ENCODE results near the gene CLSTN2. TPM values are rescaled to one million over a fixed set of nuclear protein-coding genes. Genes with fewer than 3 reads are reported as not detected.

Gene CLSTN2
- total RNA-seq, 1 experiment from 2014 or later: 0.02 TPM

DNA sequence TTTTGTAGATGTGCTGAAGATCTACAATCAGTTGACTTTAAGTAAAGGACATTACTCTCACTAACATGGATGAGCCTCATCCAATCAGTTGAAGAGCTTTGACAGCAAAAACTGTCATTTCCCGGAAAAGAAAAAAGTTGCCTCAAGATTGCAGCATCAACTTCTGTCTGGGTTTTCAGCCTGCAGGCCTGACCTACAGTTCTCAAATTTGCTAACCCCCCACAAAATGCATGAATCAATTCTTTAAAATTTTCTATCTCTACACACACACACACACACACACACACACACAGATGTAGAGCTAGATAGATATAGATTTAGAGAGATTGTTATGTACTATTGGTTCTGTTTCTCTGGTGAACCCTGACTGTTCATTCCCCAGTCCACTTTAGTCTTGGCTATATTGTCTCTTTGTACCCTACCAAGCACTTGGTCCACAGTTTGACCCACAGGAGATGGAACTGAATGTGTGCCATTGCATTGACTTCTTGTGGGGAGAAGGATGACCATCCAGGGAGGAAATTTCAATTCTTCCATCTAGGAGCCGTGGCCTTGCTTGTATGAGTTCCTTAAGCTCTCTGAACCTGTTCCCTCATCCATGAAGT, 228.3 kb downstream of the CLSTN2 start (continued):
- no peak for TF ChIP-seq YY1 (IDR thresholded peaks at IDR 0.05; ENCODE audit: extremely low read depth, insufficient replicate concordance, low read depth, low read length)

DNA sequence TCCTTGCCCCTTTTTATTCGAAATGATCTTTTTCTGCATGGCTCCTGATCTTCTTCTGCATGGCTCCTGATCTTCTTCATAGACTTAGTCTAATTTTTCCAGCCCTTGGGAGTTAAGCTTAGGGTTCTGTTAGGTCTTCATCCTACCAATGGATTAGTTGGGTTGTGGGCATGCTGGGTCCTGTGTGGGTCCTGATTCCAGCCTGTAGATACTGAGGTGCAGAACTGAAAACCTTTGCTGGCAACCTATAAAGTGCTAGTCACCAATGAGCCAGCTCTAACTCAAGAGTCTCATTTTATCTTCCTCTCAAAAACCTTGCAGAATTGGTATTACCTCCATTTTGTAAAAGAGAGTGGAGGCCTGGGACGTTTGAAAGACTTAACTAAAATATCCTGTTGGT, 229.2 kb downstream of the CLSTN2 start:
- ATAC-seq: no peak
- CTCF ChIA-PET: no interaction called here
- no peaks in the 10 kb centered on the region for H3K9me3 ChIP-seq (ENCODE audit: control insufficient read depth in 1 of 2, insufficient read depth in 1 of 2, low read depth in 1 of 2, low read length in 2 of 2)
- TF ChIP-seq ELF1 (IDR thresholded peaks at IDR 0.05; ENCODE audit: borderline replicate concordance, low read depth): no peak
- TF ChIP-seq, protein P1, sequence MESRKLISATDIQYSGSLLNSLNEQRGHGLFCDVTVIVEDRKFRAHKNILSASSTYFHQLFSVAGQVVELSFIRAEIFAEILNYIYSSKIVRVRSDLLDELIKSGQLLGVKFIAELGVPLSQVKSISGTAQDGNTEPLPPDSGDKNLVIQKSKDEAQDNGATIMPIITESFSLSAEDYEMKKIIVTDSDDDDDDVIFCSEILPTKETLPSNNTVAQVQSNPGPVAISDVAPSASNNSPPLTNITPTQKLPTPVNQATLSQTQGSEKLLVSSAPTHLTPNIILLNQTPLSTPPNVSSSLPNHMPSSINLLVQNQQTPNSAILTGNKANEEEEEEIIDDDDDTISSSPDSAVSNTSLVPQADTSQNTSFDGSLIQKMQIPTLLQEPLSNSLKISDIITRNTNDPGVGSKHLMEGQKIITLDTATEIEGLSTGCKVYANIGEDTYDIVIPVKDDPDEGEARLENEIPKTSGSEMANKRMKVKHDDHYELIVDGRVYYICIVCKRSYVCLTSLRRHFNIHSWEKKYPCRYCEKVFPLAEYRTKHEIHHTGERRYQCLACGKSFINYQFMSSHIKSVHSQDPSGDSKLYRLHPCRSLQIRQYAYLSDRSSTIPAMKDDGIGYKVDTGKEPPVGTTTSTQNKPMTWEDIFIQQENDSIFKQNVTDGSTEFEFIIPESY (IDR thresholded peaks at IDR 0.05; ENCODE audit: extremely low read depth, insufficient replicate concordance, low read length): no peak
- no peak for TF ChIP-seq RAD21 (IDR thresholded peaks at IDR 0.05; ENCODE audit: low read depth)
- TF ChIP-seq EZH2phosphoT487 (IDR thresholded peaks at IDR 0.05; ENCODE audit: borderline replicate concordance): no peak
- TF ChIP-seq, protein P2, sequence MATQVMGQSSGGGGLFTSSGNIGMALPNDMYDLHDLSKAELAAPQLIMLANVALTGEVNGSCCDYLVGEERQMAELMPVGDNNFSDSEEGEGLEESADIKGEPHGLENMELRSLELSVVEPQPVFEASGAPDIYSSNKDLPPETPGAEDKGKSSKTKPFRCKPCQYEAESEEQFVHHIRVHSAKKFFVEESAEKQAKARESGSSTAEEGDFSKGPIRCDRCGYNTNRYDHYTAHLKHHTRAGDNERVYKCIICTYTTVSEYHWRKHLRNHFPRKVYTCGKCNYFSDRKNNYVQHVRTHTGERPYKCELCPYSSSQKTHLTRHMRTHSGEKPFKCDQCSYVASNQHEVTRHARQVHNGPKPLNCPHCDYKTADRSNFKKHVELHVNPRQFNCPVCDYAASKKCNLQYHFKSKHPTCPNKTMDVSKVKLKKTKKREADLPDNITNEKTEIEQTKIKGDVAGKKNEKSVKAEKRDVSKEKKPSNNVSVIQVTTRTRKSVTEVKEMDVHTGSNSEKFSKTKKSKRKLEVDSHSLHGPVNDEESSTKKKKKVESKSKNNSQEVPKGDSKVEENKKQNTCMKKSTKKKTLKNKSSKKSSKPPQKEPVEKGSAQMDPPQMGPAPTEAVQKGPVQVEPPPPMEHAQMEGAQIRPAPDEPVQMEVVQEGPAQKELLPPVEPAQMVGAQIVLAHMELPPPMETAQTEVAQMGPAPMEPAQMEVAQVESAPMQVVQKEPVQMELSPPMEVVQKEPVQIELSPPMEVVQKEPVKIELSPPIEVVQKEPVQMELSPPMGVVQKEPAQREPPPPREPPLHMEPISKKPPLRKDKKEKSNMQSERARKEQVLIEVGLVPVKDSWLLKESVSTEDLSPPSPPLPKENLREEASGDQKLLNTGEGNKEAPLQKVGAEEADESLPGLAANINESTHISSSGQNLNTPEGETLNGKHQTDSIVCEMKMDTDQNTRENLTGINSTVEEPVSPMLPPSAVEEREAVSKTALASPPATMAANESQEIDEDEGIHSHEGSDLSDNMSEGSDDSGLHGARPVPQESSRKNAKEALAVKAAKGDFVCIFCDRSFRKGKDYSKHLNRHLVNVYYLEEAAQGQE (IDR thresholded peaks at IDR 0.05; ENCODE audit: low read depth): no peak
- TF ChIP-seq CBX3 (IDR thresholded peaks at IDR 0.05; ENCODE audit: low read depth): no peak
- TF ChIP-seq POLR2AphosphoS5 (IDR thresholded peaks at IDR 0.05; ENCODE audit: low read depth, low read length): no peak
- no peak for TF ChIP-seq SIN3A (IDR thresholded peaks at IDR 0.05; ENCODE audit: low read depth)
- TF ChIP-seq EZH2 (IDR thresholded peaks at IDR 0.05): no peak
- TF ChIP-seq SRF (IDR thresholded peaks at IDR 0.05; ENCODE audit: low read depth): no peak
- no peak for TF ChIP-seq FOSL1 (IDR thresholded peaks at IDR 0.05; ENCODE audit: low read depth)
- no peak for TF ChIP-seq JUND (IDR thresholded peaks at IDR 0.05)
- TF ChIP-seq, protein P3, sequence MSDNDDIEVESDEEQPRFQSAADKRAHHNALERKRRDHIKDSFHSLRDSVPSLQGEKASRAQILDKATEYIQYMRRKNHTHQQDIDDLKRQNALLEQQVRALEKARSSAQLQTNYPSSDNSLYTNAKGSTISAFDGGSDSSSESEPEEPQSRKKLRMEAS (IDR thresholded peaks at IDR 0.05): no peak
- TF ChIP-seq, protein P4, sequence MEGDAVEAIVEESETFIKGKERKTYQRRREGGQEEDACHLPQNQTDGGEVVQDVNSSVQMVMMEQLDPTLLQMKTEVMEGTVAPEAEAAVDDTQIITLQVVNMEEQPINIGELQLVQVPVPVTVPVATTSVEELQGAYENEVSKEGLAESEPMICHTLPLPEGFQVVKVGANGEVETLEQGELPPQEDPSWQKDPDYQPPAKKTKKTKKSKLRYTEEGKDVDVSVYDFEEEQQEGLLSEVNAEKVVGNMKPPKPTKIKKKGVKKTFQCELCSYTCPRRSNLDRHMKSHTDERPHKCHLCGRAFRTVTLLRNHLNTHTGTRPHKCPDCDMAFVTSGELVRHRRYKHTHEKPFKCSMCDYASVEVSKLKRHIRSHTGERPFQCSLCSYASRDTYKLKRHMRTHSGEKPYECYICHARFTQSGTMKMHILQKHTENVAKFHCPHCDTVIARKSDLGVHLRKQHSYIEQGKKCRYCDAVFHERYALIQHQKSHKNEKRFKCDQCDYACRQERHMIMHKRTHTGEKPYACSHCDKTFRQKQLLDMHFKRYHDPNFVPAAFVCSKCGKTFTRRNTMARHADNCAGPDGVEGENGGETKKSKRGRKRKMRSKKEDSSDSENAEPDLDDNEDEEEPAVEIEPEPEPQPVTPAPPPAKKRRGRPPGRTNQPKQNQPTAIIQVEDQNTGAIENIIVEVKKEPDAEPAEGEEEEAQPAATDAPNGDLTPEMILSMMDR (IDR thresholded peaks at IDR 0.05 in 2 of 3, conservative IDR thresholded peaks at IDR 0.05 in 1 of 3; ENCODE audit: borderline replicate concordance in 1 of 3, insufficient read depth in 1 of 3, low read depth in 2 of 3, low read length in 2 of 3): no peak
- TF ChIP-seq, protein P5, sequence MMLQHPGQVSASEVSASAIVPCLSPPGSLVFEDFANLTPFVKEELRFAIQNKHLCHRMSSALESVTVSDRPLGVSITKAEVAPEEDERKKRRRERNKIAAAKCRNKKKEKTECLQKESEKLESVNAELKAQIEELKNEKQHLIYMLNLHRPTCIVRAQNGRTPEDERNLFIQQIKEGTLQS (IDR thresholded peaks at IDR 0.05): no peak
- no peak for TF ChIP-seq POLR2A (IDR thresholded peaks at IDR 0.05; ENCODE audit: borderline replicate concordance, extremely low read depth, insufficient read depth, insufficient read length)
- TF ChIP-seq TCF7L2 (IDR thresholded peaks at IDR 0.05; ENCODE audit: borderline replicate concordance, extremely low read depth, insufficient read depth, insufficient read length): no peak
- no peak for TF ChIP-seq ZFX (IDR thresholded peaks at IDR 0.05)

More for the DNA sequence above, 229.2 kb downstream of the CLSTN2 start:
- Histone ChIP-seq H3K79me2 (ENCODE audit: insufficient read depth, low read length) (no peaks in the 10 kb centered on the region), H3K4me1 (ENCODE audit: control insufficient read depth in 1 of 2, insufficient read depth in 2 of 2, low read length in 2 of 2) (no peaks in the 10 kb centered on the region), H3K9me2 (ENCODE audit: insufficient read depth) (no peaks in the 10 kb centered on the region), H3K27ac (ENCODE audit: low read depth, low read length) (no peak overlapping the region), H3K36me3 (ENCODE audit: control insufficient read depth in 1 of 2, insufficient read depth in 2 of 2, low read length in 2 of 2) (no peaks in the 10 kb centered on the region), H3K4me2 (ENCODE audit: low read length) (no peak overlapping the region), H3K4me3 (replicated peaks in 1 of 2; ENCODE audit: low read depth in 1 of 2, low read length in 2 of 2) (no peak overlapping the region), H2AFZ (ENCODE audit: low read depth, low read length, poor library complexity, severe bottlenecking) (no peak overlapping the region), H4K20me1 (ENCODE audit: insufficient read depth) (no peaks in the 10 kb centered on the region), H3K9ac (ENCODE audit: low read length) (no peak overlapping the region), H3K27me3 (ENCODE audit: insufficient read depth, low read length) (peaks cover 36% of the 10 kb centered on the region)
- no peak for DNase-seq (ENCODE audit: low read depth, low spot score)
- ChIA-PET RAD21 (ENCODE audit: low non-redundant PET in 1 of 2, low total read pairs in 2 of 2, uncharacterized antibody in 2 of 2, unreplicated experiment in 2 of 2) (no interaction called here), POLR2A (no interaction called here)
- no TSS peak for BruUV-seq (replicated peaks)
- intact Hi-C loops (cut with micrococcal nuclease): no loop called here

Data from HCT116 (cell line).